Measurements from ENCODE around the gene SLC4A3.

- no peak for TF ChIP-seq CTCF (conservative IDR thresholded peaks at IDR 0.05)
- TF ChIP-seq EZH2 (IDR thresholded peaks at IDR 0.05; ENCODE audit: low read depth), result no peak
Observed at GRCh38 chr2:219619235-219619634, 8.2 kb upstream of the SLC4A3 start.
